ENCODE data around the gene PRICKLE4.

DNA sequence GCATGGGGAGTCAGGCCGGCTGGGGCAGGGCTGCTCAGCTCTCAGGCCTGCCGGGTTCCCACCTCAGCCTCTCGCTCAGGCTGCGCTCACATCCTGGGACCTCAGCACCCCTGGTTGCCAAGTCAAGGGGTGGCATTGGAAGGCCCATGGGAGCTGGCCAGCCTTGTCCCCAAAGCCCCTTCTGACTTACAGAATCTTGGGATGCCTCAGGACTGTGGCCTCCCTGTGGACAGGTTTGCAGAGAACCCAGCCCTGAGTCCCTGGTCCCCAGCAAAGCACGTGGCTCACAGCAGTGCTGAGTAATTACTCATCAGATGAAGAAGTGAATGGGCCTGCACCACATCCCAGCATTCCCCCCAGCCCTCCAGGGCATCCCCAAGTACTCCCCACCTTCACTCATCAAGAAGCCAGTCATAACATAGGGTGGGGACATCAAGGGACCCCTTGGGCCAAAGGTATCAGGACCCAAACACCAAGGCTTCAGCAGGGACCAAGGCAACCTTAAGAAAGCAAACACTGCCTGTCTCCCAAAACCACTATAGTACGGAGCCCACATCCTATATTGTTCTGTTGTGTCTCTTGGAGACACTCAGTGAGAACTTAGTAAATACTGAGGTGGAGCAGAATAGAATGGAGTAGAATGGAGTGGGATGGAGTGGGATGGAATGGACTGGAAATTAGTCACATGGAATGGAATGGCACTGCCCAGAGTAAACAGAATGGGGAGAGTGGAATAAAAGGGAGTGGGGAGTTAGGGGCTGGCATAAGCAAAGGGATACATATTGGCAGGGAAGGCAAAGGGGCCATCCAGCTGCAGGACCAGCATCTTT lies 37.0 kb upstream of the PRICKLE4 start:
- TF ChIP-seq, protein P1, sequence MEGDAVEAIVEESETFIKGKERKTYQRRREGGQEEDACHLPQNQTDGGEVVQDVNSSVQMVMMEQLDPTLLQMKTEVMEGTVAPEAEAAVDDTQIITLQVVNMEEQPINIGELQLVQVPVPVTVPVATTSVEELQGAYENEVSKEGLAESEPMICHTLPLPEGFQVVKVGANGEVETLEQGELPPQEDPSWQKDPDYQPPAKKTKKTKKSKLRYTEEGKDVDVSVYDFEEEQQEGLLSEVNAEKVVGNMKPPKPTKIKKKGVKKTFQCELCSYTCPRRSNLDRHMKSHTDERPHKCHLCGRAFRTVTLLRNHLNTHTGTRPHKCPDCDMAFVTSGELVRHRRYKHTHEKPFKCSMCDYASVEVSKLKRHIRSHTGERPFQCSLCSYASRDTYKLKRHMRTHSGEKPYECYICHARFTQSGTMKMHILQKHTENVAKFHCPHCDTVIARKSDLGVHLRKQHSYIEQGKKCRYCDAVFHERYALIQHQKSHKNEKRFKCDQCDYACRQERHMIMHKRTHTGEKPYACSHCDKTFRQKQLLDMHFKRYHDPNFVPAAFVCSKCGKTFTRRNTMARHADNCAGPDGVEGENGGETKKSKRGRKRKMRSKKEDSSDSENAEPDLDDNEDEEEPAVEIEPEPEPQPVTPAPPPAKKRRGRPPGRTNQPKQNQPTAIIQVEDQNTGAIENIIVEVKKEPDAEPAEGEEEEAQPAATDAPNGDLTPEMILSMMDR (IDR thresholded peaks at IDR 0.05) = no peak
- TF ChIP-seq EZH2phosphoT487 (IDR thresholded peaks at IDR 0.05) (no peak), EZH2 (IDR thresholded peaks at IDR 0.05) (no peak)

Data from neural progenitor cell (in vitro differentiated cells).